ENCODE measurements around the gene ARHGEF7.

ARHGEF7 gene

DNA sequence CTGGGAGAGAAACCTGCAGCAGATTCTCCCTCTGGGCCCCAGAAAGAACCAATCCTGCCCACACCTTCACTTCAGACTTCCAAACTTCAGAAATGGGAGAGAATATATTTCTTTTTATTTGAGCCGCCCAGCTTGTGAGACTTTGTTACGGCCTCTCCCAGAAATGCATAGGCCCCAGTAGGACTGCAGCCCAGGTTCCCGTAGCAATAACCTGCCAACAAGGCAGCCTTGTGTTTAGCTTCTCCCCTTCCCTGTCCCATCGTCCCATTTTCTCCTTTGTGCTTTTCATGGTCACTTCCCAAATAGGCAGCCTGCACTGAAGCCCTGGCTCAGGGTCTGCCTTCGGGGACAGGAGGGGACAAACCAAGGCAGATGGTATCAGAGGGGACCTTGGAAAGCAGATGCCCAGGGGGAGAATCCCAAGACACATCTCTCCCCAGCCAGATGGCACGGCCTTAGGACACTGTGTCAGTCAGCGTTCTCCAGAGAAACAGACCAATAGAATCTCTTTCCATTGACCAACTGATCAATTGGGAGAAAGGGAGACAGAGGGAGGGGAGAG, 3.7 kb upstream of the ARHGEF7 start:
- no peak for DNase-seq

GRCh38 chr13:111112196-111112595, 2.9 kb upstream of the ARHGEF7 start:
- DNase-seq: no peak

GRCh38 chr13:111114362-111115060, 599 bp upstream of the ARHGEF7 start:
- peak; percentile 82 for DNase-seq

- DNase-seq: no peak
Observed at GRCh38 chr13:111115965-111116521, 933 bp downstream of the ARHGEF7 start.

GRCh38 chr13:111116856-111117255, 1.7 kb downstream of the ARHGEF7 start:
- DNase-seq: no peak

GRCh38 chr13:111117289-111117688, 2.2 kb downstream of the ARHGEF7 start:
- DNase-seq: no peak

DNA sequence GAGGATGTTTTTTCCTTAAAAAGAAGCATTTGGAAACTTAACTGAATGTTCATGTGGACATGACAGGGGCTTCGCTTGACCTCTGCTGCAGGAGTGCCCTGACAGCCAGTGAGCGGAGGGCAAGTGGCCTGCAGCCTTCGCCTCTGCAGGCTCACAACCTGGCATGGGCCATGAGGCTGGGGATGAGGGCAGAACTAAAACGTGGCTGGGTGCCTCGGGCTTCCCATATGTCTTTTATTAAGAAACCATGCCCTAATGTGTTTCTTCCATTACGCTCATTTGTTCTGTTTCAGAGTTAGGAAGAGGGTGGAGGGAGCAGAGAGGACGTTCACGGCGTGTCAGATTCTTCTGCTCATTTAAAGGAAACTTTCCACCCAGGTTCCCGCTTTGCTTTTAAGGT, 2.9 kb downstream of the ARHGEF7 start:
- no peak for DNase-seq

GRCh38 chr13:111118898-111119607, 3.9 kb downstream of the ARHGEF7 start:
- DNase-seq: no peak

GRCh38 chr13:111119966-111120365, 4.9 kb downstream of the ARHGEF7 start:
- no peak for DNase-seq

GRCh38 chr13:111120422-111120821, 5.3 kb downstream of the ARHGEF7 start:
- no peak for DNase-seq

- DNase-seq: no peak
Observed at GRCh38 chr13:111120913-111121312, 5.8 kb downstream of the ARHGEF7 start.

GRCh38 chr13:111121506-111121905, 6.4 kb downstream of the ARHGEF7 start:
- peak; percentile 37 for DNase-seq

- DNase-seq: peak; percentile 73
Observed at GRCh38 chr13:111122056-111122455, 6.9 kb downstream of the ARHGEF7 start.

DNA sequence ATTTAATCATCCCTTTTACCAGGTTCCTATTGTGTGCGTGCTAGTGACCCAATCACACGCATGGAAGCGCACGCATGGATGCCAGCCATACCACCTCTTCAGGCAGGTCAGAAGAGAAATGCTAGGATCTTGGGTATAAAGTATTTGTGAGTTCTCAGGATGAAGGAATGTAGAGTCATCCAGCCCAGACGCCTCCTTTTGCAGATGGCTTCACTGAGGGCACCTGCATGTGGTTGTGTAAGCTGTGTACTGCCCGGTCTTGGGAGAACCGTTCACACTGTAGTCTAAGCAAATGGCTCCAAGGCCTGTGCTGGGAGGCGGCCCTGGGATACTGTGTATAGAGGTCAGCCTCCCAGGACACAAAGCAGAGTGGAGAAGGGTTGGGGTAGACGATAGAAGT, 7.5 kb downstream of the ARHGEF7 start:
- no peak for DNase-seq

DNA sequence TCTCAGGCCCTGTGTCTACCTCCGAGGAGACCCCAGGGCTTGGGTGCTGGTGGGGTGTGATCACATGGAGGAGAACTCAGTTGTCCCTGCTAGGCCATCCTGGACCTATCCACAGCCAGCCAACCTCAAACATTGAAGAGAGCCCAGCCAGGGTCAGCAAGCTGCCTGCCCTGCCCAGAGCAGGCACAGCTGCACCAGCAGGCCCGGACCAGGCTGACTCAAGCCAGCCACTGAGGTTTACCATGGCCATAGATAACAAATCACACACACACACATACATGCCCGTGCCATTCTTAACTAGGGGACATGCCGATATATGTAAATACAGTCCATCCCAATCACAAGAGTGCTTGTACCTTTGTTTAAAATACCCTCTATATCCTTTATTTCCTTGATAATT, 8.1 kb downstream of the ARHGEF7 start:
- no peak for DNase-seq

GRCh38 chr13:111123649-111124048, 8.5 kb downstream of the ARHGEF7 start:
- no peak for DNase-seq

GRCh38 chr13:111126509-111126908, 11.4 kb downstream of the ARHGEF7 start:
- DNase-seq: no peak

- DNase-seq: no peak
Observed at GRCh38 chr13:111129465-111130115, 14.5 kb downstream of the ARHGEF7 start.

- DNase-seq: no peak
Observed at GRCh38 chr13:111130116-111130508, 15.0 kb downstream of the ARHGEF7 start.

DNA sequence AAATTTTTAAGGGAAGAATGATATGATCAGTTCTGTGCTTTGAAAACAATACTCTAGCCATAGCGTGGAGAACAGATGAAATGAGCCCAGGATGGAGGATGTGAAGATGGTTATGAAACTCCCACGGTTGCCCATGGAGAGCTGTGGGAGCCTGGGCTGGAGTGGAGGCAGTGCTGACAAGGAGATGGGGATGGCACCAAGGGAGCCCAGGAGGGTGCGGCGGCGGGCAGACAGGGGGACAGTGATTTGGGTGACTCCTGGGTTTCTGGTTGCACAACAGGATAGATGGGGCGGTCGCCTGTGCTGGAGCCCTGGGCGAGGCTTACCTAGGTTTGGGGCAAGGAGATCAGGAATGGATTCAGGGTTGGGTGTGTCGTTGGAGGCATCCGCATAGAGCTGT, 15.9 kb downstream of the ARHGEF7 start:
- no peak for DNase-seq

- DNase-seq: no peak
Observed at GRCh38 chr13:111131611-111132010, 16.5 kb downstream of the ARHGEF7 start.

- no peak for DNase-seq
Observed at GRCh38 chr13:111132948-111133347, 17.8 kb downstream of the ARHGEF7 start.

DNA sequence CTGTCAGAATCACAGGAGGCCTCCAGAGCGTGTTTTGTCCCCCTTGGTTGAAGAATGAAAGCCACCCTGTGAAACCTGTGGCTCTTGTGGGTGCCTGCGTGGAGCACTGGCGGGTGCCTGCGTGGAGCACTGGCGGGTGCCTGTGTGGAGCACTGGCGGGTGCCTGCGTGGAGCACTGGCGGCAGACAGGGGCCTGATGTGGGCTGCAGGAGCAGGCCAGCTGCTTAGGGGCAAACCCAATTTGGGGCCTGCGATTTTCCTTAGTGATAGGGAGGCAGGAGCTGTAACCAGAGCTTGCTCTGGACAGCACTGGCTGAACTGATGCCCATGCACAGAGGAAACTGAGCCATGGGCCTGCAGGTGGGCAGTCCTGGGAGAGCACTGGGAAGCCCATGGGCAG, 24.3 kb downstream of the ARHGEF7 start:
- no peak for DNase-seq
